Transverse colon (tissue), 3 donors: ENCODE measurements around the gene HEXD.

Experiments used
- POLR2A ChIP-seq: fragments of 450-650 bp; IDR thresholded peaks from one replicate; pipeline ENCODE4 v1.6.1; 2016; ENCODE audit warnings: antibody characterized with exemption, mild to moderate bottlenecking, moderate library complexity
- TF ChIP-seq, protein P1 (sequence below), 5 experiments: fragments of 200-600 bp in 3 of 5; fragments of 450-650 bp in 2 of 5; sonication (generic) in 3 of 5; IDR thresholded peaks; 1 replicate in 2 of 5; 2 replicates in 3 of 5; pipeline ENCODE4 v1.5.1; 2016 to 2017; ENCODE audit warnings: antibody characterized with exemption in 5 of 5, inconsistent platforms in 3 of 5, mild to moderate bottlenecking in 2 of 5, moderate library complexity in 1 of 5

DNA sequence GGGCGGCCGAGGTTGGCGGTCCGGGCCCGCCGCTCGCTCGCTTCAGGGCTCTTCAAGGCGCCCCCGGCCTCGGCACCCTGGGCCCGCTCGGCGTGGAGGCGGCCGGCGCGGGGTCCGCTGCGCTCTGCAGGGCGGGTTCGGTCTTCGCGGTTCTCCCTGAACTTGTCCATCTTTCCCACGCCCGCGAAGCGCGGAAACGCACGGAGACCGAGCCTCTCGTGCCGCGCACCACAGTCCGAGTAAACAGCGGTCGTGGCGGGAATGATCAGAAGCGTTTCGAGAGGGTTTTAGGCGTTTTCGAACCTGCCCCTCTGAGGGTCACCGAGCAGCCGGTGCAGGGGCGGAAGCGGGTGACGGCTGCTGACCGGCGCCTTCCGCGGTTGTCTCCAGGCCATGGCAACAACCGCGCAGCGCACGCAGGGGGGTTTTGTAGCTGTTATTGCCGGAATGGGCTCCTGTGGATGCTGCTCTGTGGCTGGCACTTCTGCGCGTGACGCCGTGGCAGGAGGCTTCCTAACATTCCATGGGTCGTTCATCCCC is 40.8 kb downstream of the HEXD start:
- TF ChIP-seq, protein P1, sequence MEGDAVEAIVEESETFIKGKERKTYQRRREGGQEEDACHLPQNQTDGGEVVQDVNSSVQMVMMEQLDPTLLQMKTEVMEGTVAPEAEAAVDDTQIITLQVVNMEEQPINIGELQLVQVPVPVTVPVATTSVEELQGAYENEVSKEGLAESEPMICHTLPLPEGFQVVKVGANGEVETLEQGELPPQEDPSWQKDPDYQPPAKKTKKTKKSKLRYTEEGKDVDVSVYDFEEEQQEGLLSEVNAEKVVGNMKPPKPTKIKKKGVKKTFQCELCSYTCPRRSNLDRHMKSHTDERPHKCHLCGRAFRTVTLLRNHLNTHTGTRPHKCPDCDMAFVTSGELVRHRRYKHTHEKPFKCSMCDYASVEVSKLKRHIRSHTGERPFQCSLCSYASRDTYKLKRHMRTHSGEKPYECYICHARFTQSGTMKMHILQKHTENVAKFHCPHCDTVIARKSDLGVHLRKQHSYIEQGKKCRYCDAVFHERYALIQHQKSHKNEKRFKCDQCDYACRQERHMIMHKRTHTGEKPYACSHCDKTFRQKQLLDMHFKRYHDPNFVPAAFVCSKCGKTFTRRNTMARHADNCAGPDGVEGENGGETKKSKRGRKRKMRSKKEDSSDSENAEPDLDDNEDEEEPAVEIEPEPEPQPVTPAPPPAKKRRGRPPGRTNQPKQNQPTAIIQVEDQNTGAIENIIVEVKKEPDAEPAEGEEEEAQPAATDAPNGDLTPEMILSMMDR (IDR thresholded peaks at IDR 0.05): no peak
- TF ChIP-seq POLR2A: no peak
